ENCODE data around the gene UQCR11.
"Not testable (repeated sequence)": the region's sequence is repeated elsewhere in the genome, so short reads cannot be mapped to it uniquely, and the experiment has no call there.

Gene UQCR11

DNA sequence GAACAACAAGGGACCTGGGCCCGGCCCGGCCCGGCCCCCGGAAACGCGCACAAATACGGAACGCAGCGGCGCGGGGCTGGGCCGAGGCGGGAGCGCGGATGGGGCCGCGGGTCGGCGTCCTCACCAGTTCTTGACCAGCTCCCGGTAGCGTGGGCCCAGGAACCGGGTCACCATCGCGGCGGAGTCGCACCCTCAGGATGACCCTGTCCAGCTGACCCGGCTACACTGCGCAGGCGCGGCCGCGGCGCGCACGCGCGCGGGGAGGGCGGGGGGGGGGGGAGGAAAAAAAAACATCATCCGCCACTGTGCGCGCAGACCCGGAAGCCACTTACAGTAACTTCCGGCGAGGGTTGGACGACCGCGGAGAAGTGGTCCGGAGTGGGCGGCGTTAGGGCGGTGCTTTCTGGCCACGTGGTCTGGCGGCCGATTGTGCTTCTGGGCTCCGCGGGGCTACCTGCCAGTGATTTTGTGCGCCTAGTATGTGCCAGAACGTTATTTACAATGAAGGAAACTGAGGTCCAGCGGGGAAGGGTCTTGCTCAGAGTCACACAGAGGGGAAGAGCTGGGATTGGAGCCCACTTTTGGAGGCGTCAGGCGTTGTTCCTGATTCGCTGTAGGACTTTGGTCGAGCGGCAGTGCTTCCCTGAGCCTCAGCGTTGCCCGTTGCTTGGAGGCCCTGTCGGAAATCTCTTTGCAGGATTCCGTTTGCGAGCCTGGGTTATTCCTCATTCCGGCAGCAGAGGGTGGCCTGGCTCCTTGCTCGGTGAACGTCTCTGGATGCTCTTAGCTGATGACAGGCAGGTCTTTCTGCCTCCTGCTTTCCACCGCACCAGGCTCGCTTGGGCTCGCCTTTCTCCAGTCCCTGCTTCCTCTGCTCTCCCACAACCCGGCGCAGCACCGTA is at the start of gene UQCR11:
UQCR11 (minus strand) TSS at position 227 of the 902 bp plus-strand sequence; CDS start at position 174, 53 bp downstream.
- peak; percentile 86 for DNase-seq

DNA sequence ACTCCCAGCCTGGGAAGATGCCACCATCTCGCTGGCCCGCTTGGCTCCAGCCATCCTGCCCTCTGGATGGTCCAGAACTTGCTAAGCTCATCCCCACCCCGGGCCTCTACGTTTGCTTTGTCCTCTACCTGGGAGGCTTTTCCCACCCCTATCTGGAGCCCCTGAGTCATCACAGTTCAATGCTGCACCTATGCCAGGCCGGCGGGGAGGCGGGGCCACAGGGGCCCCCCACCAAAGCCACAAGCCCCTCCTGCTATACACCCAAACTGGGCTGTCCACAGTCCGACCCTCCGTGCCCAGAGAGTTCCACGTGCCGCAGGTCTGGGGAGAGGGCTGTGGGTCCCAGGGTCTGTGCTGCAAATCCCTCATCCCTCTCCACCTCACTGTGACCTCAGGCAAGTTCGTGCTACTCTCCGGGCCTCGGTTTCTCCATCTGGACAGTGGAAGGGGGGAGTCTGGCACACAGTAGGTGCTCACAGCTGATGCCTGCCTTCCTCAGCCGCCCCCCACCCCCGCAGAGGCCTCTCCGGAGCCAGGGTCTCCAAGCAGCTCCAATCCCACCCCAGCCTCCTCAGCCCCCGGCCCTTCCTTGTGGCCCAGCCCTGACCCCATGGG is 49.0 kb upstream of the UQCR11 start:
- DNase-seq: no peak

DNA sequence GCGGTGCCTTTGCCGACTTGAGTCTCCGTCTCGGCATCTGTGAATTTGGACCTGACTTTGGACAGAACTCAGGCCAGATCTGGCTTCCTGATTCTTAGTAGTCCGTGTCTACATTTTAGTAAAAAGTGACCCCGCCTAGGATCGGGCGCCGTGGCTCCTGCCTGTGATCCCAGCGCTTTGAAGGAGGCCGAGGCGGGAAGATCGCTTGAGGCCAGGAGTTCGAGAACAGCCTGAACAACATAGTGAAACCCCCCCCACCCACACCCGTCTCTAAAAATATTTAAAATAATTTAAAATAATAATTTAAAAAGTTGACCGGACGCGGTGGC is 48.0 kb upstream of the UQCR11 start:
- no peak for DNase-seq

DNA sequence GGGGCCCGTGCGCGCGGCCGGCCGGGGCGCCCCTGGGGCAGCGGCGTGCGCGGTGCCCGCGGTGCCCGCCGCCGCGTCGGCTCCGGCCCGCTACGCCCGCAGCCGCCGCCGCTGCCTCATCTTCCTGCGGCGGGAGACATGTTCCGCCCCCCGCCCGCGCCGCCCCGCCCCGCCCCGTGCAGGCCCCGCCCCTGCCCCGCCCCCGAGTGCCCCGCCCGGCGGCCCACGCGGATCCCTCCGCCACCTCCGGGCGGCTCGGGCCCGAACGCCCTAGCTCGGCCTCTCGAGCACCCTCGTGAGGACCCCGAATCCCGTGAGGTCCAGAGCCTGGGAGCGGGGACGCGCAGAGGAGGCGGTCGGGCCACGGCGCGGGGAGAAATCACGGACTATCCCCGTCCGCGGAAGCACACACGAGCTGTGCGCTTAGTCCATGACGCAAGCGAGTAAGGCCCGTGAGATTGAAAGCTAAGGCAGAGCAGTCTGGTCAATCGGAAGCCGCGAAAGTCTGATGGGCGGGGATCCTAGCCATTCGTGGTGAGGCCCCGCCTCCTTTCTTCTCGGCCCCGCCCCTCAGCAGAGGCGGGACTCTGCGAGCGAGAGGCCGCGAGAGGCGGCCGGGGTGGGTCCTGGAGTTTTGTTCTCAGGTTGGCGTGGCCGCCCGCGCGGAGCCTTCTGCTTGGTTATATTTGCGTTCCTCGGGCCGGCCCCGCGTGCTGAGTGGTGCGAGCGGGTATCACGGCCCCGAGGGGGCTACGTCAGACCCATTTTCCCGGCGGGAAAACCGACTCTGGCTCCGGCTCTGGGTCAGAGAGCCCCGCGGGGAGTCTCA is 47.4 kb upstream of the UQCR11 start, which contains the start of gene TCF3:
TCF3 (minus strand) TSS at position 145 of the 829 bp plus-strand sequence. CDS start 2,367 bp downstream, outside the sequence.
- peak; percentile 99 for DNase-seq

DNA sequence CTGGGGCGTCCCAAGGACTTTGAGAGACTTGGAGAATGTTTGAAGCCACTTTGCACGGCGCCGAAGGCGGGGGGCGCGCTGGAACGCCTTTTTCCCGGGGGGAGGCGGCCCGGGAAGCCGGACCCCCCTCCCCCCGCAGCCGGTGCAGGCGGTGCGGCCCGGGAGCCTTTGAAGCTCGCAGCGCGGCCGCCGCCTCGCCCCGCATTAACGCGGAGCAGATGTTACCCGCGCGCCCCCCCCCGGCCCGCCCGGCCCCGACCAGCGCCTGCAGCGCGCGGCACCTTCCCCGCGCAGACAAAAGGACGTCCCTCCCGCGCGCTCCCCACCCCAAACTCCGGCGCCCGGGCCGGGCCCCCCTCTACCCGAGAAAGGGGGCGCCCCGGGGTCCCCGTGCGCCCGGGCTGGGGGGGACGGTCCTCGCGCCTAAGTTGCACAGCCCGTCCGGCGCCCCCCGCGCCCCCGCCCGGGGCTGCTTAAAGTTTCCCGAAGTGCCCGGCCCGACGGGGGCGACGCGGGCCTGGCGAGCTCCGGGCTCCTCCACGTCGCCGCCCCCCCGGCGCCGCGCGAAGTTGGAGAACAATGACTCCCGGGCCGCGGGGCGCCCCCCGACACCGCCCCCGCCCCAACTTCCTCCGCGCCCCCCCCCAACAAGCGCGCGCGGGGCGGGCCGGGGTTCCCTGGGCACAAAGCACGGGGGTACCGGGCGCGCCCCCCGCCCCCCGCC is 46.5 kb upstream of the UQCR11 start:
- DNase-seq: peak; percentile 38

DNA sequence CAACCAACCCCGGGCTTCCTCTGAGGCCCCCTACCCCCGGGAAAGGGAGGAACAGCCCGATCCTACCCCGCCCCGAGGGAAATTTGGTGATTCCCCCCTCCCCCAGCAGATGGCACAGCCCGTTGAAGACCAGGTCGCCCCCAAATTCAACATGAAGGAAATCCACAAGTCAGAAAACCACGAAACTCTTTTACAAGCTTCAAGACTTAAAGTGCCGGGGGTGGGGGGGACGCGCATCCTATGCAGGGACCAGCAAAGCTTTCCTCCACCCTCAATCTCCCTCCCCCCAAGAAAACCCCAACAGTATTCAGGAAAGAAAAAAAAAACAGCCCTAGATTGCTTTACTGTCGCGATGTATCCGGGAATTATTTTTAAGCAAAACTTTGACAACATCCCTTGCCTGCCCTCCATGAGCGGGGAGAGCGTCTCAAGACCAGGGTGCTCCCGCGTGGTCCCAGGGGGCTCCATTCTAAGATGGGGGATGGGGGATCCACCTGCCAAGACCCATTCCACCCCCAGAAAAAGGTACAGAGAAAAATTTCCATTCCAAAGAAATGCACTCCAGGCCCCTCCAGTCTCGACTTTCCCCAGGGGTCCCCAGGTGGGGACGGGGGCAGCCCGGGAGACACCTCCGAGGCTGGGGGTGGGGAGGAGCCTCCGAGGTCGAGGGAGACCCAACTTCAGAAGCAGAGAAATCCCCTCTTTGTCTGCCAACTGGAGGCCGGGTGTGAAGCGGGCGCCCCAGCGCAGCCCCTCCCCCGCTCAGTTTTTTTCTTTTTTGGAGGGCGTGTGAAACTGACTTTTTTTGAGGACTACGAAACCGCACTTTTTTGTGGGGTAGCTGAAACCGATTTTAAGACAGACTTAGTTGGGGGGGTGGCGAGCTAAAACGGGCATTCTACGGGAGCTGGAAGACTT is 45.6 kb upstream of the UQCR11 start:
- peak; percentile 55 for DNase-seq

DNA sequence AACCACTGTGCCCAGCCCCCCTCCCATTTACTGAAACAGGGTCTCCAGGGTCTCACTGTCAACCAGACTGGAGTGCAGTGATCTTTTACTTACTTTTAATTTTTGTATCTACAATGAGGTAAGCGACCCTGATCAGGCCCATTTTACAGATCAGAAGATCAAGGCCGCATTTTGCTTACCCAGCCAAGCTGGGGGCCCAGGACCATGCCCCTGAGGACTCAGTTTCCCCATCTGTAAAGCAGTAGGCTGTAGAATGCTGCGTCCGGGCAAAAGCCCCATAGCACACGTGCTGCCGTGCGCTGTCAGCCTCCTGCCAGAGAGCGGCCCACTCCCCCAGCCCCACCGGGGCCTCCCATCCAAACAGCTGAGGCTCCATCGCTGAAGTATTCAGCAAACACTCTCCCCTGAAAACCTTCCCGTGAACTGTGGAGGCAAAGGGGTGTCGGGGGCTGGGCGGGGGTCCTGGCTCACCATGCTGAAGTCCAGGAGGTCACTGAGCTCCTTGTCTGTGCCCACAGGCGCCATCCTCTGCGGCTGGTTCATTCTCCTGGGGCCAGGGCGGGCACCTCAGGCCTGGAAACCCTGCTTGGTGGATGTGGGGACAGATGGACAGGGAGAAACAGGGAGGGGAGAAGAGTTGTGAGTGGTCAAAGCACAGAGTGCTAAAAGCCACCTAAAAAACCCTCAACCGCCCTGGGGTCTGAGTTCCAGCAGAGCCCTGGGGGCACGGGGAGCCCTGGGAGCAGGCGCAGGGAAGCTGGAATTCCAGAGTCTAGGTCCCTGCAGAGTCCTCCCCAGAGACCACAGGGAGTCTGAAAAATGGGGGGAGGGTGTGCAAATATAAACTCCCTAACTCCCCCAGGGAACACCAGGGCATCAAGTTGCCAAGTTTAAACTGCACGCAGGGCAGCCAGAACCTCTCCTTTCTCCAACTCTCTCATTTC is 44.7 kb upstream of the UQCR11 start:
- DNase-seq: no peak

DNA sequence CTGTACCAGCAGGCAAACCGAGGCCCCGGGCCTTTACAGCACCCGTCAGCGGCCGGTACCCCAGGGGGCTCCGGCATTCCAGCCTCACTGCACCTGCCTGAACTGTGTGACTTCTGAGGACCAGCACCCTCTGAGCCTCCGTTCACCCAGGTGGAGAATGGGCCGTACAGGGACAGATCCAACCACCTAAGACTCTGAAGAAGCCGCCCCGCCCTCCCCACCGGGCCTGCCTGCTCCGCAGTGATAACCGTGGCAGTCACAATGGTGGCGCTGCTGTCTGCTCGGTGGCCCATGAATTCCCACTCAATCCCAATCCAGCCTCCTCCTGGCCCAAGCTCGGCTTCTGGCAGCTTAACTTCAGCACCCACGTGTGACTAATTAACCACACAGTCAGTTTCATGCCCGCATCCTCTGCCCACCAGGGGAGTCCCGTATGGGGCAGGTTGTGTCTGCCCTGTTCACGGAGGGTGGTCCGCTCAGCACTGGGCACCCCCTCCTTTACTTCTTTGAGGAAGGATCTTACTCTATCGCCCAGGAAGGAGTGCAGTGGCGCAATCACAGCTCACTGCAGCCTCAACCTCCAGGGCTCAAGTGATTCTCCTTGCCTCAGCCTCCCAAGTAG is 43.8 kb upstream of the UQCR11 start:
- DNase-seq: no peak

DNA sequence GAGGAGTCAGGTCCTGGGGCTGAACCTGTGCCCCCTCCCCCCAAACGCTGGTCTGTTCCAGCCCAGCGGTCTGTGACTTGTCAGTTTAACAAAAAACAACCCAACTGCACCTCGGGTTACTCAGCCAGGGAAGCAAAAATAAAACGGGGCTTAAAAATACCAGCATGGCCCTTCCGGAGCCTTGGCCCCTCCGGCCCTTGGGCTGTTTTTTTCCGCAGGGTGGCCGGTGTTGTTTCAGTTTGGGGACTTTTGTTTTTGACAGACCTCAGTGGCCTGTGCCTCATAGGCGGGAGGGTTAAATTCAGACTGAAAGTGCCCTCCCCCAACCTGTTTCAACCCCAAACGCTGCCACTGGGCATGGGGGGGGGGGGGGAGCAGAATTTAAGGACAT is 43.2 kb upstream of the UQCR11 start:
- DNase-seq: no peak

DNA sequence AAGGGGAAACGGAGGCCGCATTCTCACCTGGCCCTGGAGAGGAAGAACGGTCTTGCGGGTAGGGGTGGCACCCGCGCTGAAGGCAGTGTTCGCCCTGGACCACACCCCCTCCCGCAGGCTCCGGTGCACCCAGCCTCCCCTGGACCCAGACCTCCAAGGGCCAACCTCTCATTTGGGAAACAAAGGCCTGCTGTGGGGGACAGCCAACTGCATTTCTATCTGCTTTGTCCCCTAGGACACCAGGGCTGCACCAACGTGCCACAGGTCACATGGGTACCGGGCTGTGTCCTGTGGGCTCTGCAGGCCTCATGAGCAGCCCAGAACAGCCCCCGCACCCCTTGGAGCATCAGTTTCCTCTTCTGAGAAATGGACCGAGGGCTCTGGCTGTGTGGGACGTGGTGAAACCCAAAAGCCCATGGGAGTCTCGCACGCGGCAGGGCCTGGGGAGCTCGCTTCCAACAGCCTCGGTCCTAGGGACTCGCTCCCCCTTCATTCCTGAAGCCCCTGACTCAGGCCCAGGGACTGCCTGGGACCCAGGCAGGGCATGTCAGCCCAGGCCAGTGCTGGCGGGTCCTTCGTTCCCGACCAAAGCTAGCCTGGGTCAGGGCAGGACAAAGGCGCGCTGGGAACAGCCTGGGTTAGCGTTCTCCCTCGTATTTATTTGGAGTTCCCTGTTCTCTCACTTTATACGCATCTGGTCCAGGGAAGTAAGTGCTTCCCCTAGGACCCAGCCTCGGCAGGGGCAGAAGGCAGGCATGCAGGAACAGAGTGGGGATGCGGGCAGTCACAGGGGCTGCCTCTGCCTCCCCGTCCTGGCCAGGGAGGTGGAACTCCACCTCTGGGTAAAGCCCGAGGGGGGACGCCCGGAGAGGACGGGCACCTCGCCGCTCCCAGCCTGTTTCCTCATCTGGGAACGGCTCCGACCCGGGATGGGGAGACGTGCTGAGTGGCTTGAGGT is 42.5 kb upstream of the UQCR11 start:
- DNase-seq: no peak

DNA sequence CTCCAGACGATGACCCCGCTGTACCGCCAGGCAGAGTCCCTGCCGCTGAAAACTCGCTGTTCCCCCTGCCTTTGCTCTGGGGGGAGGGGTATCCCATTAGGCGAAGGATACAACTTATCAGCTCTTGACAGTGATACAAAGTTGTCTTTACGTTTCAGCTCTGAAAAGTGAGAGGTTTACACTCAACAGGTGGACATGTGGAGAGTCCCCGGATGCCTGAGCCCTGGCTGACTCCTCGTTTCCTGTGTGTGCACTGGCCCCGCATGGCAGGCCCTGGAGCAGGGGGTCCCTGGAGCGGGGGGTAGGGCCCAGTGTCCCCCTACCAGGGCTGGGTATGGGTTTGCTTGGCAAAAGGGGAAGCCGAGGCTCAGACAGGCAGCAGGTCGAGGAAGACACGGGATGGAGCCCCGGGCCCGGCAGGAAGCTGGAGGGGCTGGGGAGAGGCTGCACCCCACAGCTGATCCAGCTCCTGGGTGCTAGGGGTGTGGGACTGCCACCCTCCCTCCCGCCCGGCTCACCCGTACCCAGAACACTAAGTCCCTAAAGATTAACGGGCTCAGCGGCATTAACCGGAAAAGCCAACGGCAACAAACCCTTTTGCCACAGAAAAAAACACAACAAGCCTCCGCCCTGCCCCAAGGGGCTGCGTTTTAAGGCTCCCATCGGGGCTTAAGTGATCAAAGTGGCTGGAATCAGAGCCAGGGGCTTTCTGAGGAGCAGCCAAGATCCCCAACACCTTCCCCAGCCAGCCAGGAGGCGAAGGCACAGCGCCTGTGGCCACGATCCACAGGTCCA is 41.6 kb upstream of the UQCR11 start:
- DNase-seq: no peak

DNA sequence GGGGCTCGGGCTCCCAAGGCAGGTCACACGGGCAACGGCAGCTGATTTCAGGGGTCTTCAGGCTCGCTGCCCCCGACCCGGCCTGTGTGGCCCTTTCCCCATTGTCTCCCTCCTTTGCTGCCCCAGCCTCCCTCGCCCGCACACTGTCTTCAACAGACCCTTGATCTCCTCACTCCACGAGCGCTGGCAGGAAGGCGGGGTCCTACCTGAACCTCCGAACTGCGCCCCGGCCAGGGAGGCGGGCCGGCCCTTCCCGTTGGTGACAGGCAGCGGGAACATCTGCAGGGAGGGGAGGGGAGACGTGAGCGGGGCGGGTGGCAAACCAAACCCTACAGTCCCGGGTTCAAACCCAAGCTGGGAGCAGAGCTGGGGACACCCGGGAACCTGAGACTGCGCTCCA is 40.9 kb upstream of the UQCR11 start:
- no peak for DNase-seq

DNA sequence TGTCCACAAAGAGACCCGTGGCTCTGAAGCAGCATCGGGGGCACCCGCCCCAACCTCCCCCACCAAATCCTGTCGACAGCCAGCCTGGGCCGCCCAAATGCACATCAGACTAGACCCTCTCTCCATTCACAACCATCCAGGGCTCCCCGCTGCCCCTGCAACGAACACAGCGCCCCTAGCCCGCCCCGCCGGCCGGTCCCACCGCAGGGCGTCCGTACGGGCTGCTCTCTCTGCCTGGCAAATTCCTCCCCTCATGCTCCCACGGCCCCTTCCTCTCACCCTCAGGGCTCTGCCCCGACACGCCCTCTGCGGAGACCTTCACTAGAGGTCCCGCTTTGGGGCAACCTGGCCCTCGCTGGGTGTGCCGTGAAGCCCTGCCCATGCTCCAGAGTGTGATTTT is 40.0 kb upstream of the UQCR11 start:
- DNase-seq: no peak

DNA sequence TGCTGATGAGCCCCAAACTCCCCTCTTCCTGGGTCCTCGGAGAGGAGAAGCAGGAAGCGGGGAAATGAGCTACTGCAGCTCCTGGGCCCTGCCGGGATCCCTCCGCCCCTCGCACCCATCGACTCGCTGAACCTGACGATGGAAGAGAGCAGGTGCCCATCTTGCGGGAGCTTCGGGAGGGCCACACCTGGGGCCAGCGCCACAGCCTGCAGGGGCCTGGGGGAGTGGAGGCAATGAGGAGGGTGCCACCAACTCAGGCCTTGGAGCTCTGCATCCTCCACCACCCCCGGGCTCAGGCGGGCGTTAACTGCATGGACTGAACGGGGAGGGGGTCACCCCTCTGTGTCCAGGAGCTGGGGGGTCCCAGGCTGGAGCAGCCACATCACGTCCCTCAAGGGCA is 38.8 kb upstream of the UQCR11 start:
- no peak for DNase-seq

DNA sequence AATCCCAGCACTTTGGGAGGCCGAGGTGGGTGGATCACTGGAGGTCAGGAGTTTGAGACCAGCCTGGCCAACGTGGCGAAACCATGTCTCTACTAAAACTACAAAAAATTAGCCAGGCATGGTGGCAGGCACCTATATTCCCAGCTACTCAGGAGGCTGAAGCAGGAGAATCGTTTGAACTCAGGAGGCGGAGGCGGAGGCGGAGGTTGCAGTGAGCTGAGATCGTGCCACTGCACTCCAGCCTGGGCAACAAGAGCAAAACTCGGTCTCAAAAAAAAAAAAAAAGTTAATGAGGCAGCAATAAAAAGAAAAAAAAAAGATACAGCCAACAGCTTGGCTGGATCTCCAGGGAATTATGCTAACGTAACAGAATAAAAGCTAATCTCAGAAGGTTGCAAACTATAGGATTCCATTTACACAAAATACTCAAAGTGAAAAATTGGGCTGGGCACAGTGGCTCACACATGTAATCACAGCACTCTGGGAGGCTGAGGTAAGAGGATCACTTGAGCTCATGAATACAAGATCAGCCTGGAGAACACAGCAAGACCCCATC is 35.7 kb upstream of the UQCR11 start:
- DNase-seq: not testable (repeated sequence)

DNA sequence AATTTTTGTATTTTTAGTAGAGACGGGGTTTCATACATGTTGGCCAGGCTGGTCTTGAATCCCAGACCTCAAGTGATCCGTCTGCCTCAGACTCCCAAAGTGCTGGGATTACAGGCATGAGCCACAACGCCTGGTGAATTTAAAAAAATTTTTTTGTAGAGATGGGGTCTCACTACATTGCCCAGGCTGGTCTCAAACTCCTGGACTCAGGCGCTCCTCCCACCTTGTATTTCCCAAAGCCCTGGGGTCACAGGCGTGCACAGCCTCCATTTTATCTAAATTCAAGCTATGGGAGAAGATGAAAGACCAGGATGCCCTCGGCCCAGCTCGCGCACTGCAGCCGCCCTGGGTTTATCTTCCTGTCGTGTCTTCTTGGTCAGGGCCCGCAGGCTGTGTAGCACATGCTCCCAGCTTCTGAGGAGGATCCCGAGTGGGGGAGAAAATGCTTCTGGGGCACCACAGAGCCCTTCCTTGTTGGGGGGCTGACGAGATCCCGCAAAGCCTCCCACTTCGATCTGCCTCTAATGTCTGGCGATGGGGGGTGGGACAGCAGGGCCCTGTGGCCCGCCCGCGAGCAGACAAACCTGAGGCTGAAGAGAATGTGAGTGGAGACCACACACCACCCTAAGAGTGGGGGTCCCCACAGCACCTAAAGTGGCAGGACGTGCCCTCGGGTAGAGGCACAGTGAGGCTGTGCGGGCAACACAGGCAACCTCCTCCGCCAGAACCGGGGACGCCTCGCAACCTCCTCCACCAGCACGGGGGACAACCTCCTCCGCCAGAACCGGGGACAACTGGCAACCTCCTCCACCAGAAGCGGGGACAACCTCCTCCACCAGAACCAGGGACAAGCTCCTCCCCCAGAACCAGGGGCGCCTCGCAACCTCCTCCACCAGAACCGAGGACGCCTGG is 31.3 kb upstream of the UQCR11 start:
- DNase-seq: no peak

DNA sequence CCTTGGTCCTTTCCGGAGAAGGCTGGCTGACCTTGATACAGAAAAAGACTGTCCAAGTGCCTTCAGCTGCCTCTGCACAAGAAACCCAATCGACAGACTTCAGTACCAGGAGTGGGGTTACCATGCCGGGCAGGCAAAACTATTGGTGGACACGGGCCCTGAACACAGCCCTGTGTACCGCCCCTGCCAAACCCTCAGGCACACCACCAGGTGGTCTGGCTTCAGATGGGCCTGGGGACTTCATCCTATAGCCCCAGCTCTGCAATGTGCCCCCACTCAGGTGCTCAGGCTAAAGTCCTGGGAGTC is 29.6 kb upstream of the UQCR11 start:
- no peak for DNase-seq
